ENCODE results near the gene TJP3.

- TF ChIP-seq CTCF (IDR thresholded peaks at IDR 0.05; ENCODE audit: insufficient read depth, low read depth, low read length) (no peak), EZH2 (IDR thresholded peaks at IDR 0.05; ENCODE audit: insufficient read depth, low read length) (no peak)
Observed at GRCh38 chr19:3658870-3659745, 49.1 kb upstream of the TJP3 start.

Data from astrocyte (in vitro differentiated cells and primary cell).